ENCODE measurements around the gene TYROBP. TPM values are rescaled to one million over a fixed set of nuclear protein-coding genes. Genes with fewer than 3 reads are reported as not detected.

Gene TYROBP
- total and polyA plus RNA-seq, 2 of the 8 experiments (the other 6 are each of a cell fraction or from before 2014, with no cell fraction given), result 0.18 TPM; not detected in 1

- TF ChIP-seq KDM4A (IDR thresholded peaks at IDR 0.05; ENCODE audit: low read depth, low read length, severe bottlenecking) (no peak), KDM5A (IDR thresholded peaks at IDR 0.05; ENCODE audit: low read length) (no peak), POLR2A (IDR thresholded peaks at IDR 0.05; ENCODE audit: control extremely low read depth in 1 of 2, low read depth in 2 of 2, low read length in 2 of 2) (no peak), SRF (IDR thresholded peaks at IDR 0.05; ENCODE audit: low read depth, low read length) (no peak), YY1 (IDR thresholded peaks at IDR 0.05; ENCODE audit: low read depth, low read length) (no peak), EZH2 (IDR thresholded peaks at IDR 0.05; ENCODE audit: low read depth, low read length, severe bottlenecking) (no peak), RBBP5 (IDR thresholded peaks at IDR 0.05; ENCODE audit: borderline replicate concordance, low read depth, low read length) (no peak), CTCF (IDR thresholded peaks at IDR 0.05; ENCODE audit: control extremely low read depth in 1 of 3, insufficient read depth in 1 of 3, low read depth in 1 of 3, low read length in 3 of 3) (no peak)
Observed at GRCh38 chr19:35897706-35898451, 10.2 kb downstream of the TYROBP start (continued).

All from H1 (cell line).